Measurements from ENCODE around the gene COMMD4.
"Not testable (repeated sequence)": the region's sequence is repeated elsewhere in the genome, so short reads cannot be mapped to it uniquely, and the experiment has no call there.

Gene COMMD4

DNA sequence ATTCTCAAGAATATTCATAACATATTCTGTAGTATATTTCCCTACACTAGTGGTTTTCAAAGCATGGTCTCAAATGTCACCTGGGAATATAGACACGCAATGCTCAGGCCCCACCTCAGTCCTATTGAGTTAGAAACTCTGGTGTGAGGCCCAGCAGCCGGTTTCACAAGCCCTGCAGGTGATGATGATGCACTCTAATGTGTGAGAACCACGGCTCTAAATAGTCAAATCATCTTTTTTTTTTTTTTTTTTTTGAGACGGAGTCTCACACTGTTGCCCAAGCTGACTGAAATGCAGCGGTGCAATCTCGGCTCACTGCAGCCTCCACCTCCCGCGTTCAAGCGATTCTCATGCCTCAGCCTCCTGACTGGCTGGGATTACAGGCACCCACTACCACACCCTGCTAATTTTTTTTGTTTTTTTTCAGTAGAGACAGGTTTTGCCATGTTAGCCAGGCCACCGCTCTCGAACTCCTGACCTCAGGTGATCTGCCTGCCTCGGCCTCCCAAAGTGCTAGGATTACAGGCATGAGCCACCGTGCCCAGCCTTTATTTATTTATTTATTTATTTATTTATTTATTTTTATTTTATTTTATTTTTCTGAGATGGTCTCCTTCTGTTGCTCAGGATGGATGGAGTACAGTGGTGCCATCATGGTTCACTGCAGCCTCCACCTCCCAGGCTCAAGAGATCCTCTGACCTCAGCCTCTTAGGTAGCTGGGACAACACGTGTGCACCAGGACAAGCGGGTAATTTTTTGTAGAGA is 2.0 kb upstream of the COMMD4 start:
- not testable (repeated sequence) for DNase-seq

DNA sequence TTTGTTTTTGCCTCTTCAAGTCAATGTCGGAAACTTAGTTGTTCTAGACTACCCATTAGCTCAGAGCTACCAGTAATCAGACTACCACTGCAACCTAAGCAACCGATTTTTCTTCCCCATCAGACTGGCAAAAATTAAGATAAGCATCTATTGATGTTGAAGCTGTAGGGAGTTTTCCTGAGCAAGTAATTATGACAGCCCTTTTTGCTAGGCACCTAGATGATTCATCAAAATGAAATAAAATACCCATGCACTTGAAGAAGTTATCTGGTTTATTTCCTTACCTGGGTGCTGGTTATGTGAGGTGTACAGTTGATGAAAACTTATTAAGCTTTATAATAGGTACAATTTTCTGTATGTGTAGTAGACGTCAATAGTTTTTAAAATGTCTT is 554 bp upstream of the COMMD4 start:
- no peak for DNase-seq

DNA sequence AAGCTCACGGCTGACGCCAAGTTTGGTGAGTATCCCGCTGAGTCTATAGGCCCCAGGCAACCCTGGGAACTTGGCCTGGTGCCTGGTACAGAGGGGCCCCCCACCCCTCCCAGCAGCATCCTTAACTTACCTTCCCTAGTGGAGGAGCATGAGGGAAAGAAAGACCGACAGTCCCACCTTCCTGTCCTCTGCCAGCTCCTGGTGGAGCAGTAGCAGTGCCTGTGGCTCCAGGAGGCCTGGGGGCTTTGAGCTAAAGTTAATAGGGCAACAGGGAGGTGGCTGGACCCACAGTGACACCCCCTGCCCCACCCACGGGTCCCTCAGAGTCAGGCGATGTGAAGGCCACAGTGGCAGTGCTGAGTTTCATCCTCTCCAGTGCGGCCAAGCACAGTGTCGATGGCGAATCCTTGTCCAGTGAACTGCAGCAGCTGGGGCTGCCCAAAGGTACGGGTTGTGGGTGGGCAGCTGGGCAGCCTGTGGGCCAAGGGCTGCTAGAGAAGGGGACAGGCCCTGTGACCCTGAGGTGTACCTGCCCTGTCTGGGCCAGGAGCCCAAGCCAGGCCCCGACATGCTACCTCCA is 2.9 kb downstream of the COMMD4 start:
- DNase-seq: no peak

DNA sequence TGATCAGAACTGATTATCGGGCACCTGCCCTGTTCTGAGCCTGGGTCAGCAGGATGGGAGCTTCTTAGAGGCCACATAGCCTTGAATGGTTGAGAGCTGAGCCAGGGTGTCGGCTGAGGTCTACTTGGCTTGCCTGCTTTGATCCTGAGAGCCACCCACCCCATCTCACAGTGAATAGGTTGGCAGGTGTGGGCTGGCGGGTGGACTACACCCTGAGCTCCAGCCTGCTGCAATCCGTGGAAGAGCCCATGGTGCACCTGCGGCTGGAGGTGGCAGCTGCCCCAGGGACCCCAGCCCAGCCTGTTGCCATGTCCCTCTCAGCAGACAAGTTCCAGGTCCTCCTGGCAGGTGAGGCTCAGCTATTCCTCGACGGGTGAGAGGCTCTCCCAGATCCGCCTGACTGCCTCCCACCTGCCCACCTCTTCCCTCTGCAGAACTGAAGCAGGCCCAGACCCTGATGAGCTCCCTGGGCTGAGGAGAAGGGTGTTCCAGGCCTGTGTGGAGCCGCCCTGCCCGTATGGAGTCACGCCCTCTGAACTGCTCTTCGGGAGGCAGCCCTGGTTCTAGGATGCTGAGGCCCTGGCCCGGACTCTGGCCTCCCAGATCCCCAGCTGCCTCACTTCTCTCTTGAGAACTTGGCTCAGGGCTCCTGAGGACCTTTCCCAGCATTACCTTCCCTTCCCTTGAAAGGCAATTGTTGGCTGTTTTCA is 3.8 kb downstream of the COMMD4 start:
- DNase-seq: no peak

DNA sequence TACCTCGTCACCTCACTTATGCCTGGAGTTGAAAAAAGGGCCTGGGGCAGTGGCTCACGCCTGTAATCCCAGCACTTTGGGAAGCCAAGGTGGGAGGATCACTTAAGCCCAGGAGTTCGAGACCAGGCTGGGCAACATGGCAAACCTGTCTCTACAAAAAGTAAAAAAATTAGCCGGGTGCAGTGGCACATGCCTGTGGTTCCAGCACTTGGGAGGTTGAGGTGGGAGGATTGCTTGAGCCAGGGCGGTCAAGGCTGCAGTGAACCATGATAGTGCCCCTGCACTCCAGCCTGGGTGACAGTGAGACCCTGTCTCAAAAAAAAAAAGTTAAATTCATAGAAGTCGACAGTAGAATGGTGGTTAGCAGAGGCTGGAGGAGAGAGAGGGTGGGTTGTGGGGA is 6.4 kb downstream of the COMMD4 start:
- DNase-seq: no peak

DNA sequence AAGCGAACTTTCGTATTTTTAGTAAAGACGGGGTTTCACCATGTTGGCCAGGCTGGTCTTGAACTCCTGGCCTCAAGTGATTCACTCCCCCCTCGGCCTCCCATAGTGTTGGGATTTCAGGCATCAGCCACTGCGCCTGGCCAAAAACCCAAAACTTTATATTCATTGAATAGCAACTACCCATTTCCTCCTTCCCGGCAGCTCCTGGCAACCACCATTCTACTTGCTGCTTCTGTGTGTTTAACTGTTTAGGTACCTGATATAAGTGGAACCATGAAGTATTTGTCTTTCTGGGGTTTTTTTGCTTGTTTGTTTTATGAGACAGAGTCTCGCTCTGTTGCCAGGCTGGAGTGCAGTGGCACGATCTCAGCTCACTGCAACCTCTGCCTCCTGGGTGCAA is 8.1 kb downstream of the COMMD4 start:
- DNase-seq: not testable (repeated sequence)

DNA sequence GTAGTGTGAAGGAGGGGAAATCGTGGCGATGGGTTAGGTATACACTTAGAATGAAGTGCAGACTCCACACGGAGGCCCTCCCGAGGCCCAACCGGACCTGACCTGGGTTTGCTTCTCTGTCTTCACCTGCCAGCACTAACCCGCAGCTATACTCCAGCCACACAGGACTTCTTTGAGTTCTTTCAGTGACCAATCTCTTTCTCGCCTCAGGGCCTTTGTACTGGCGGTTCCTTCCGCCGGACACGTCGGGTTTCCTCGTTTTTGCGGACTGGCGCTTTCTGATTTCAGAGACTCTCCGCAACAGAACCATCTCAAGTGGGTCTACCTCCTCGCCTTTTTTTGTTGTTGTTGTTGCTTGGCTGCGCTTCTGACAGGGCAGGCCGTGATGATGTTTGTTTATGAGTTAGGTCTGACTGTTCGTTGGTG is 10.9 kb downstream of the COMMD4 start, which contains the start of gene NEIL1:
Gene NEIL1 (plus strand): TSS at position 244 of the 426 bp plus-strand sequence. CDS start 1,867 bp downstream, outside the sequence.
- DNase-seq: no peak

DNA sequence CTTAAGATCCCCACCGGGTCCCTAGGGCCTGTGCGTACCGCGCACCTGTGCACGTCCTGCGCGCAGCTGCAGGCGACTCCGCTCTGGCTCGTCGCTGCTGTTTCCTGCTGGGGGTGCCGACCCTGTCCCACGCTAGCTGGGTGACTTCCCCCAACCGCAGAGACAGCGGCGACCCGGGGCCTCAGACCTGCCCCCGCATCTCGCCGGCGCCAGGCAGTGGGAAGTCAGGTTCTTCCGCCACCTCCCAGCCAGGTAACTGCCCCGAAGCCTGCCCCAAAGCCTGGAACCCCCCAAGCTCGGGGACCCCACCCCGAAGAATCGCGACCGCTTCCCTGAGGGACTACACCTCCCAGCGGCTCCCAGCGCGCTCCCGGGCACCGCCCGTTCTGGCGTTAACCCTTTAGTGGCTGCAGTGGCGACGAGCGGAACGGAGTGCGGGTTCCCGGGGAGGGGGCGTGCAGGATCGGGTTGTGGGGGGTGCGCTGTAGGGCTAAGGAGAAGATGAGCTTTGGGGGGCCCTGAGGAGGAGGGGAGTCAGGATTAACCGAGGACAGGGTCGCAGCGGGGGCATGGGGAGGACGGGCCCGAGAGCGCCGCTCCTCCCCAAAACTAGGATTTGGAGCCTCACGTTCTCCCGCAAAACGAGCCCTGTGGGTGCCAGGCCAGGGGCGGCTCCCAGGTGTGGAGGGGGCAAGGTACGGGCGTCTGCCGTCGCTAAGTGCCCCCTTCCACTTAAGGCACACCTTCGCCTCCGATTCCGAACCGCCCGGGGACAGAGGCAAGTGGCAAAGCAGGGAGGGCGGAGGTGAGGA is 11.6 kb downstream of the COMMD4 start:
- no peak for DNase-seq

DNA sequence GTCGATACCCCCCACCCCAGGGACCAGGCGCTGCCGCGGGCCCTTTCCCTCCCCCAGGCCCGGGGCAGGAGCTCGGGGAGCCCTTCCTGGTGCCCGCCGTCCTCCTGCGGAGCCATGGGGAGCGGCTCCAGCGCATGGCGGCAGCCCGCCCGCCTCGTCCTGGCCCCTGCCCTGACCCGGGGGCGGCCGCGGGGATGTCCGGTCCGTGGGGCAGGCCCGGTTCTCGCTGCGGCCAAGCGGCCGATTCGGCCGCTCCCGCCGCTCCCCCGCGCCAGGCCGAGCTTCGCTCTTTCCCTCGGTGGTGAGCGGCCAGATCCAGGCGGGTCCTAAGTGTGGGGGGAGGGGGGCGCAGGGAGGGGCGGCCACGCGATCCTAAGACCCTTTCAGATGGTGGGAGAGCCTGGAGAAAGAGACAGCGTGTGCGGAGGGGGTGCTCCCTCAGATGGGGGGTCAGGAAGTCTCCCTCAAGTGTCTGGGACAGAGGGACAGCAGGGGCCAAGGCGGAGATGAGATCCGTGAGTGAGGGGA is 12.2 kb downstream of the COMMD4 start:
- DNase-seq: no peak

DNA sequence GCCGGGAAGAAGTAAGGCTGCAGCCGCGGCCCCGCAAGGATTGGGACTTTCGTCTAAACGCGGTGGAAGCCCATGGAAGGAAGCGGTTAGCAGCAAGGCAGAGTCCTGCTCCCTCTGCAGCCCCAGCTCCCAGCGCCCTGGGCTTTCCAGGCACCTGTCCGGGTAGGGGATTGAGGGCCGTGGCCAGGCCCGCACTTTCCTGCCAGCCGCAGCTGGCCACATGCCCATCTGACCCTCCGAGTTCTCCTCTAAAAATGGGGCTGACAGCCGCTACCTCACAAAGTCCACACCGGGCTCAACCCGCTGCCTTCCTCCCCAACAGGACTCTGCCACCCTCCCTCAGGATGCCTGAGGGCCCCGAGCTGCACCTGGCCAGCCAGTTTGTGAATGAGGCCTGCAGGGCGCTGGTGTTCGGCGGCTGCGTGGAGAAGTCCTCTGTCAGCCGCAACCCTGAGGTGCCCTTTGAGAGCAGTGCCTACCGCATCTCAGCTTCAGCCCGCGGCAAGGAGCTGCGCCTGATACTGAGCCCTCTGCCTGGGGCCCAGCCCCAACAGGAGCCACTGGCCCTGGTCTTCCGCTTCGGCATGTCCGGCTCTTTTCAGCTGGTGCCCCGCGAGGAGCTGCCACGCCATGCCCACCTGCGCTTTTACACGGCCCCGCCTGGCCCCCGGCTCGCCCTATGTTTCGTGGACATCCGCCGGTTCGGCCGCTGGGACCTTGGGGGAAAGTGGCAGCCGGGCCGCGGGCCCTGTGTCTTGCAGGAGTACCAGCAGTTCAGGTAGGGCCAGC is 12.9 kb downstream of the COMMD4 start:
- no peak for DNase-seq

DNA sequence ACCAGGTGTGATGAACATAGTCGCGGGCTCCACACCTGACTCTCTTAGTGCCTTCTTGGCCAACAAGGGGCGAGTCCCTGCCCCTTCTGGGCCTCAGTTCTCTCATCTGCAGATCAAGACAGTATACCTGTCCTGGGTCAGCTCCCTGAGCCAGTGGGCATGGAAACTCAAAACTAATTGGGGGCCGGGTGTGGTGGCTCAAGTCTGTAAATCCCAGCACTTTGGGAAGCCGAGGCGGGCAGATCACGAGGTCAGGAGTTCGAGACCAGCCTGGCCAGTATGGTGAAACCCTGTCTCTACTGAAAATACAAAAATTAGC is 13.4 kb downstream of the COMMD4 start:
- not testable (repeated sequence) for DNase-seq

DNA sequence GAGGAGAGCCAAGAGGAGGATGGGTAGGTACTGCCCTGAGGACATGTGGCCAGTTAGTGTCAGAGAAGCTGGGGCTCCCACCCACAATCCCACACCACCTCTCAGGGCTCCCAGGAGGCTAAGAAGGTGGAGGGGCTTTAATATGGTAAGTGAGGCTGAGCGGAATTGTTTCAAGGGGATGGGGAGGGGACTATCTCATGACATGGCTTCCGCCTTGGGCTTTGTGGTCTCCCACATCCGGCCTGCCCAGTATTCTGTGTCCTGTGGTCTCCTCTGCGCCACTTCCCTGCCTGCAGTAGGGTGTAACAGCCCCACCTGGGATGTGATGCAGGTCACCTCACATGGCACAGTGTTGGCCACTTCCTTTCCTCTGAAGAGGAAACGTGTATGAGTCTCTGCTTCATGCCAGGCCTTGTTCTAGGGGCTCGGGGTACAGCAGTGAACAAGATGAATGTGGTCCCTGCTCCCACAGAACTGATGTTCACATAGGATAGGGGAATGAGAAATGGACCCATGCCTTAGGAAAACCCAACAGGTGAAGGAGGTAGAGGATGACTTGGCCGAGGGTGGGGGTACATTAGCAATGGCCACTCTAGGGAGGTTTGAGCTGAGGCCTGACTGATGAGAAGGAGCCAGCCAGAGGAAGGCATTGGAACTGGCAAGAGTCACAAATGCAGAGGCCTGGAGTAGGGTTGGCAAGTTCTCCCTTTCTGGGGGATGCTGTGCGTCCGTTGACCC is 14.2 kb downstream of the COMMD4 start:
- DNase-seq: peak; percentile 24

DNA sequence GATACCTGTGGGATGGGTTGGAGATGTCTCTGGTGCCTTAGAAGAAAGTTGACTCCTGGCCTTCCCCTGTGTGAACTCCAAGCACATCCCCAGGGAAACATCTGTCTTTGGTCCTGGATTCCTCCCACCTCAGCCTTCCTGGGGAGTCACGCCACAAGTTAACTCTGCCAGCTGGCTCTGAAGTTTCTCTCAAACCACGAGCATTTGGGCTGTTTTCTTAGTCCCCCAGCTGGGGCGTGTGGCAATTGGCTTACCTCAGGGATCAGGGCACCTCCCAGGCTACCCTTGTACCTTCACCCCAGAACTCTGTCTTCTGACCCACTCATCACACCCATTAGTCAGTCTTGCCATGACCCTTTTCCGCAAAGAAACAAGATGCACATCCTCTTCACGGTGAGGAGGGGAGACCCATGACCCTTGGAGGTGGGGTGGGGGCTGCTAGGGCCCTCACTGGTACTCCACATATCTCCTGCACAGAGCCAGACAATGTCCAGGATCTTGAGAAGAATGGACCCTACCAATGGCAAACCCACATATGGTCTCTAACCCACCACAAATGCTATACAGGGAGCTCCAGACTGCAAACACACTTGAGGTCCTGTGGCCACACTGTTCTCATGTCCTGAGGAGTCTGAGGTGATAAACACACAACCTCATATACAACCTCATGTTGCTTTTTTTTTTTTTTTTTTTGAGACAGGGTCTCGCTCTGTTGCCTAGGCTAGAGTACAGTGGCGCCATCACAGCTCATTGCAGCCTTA is 14.9 kb downstream of the COMMD4 start:
- no peak for DNase-seq

DNA sequence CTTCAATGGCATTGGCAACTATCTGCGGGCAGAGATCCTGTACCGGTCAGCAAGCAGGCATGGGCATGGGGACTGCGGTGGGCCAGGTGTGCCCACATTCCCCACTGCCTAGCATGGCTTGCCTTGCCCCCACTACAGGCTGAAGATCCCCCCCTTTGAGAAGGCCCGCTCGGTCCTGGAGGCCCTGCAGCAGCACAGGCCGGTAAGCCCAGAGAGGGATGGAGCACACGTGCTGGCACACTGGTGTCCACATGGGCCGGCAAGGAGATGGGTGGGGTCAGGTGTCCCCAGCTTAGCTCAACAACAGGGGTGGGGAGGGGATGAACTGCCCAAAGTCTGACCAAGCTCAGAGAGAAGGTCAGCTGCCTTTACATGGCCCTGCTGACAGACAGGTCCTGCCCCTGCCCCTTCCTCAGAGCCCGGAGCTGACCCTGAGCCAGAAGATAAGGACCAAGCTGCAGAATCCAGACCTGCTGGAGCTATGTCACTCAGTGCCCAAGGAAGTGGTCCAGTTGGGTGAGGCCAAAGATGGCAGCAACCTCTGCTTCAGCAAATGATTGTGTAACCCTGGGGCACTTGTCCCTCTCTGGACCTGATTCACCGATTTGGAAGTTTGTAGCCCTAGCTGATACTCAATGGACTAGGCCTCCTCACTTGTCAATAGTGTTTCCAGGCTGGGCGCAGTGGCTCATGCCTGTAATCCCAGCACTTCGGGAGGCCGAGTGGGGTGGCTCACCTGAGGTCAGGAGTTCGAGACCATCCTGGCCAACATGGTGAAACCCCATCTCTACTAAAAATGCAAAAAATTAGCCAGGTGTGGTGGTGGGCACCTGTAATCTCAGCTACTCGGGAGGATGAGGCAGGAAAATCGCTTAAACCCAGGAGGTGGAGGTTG is 16.6 kb downstream of the COMMD4 start:
- no peak for DNase-seq

DNA sequence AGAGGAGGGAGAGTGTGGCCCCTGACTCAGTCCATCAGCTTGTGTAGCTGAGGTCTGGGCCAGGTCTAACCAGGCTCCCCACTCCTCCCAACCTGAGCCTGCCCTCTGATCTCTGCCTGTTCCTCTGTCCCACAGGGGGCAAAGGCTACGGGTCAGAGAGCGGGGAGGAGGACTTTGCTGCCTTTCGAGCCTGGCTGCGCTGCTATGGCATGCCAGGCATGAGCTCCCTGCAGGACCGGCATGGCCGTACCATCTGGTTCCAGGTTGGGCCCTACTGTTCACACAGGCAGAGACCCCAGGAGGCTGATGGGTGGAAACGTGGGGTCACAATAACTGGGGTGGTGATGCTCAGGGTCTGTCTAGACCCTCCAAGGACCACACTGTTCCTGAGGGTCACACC is 17.7 kb downstream of the COMMD4 start:
- DNase-seq: no peak

DNA sequence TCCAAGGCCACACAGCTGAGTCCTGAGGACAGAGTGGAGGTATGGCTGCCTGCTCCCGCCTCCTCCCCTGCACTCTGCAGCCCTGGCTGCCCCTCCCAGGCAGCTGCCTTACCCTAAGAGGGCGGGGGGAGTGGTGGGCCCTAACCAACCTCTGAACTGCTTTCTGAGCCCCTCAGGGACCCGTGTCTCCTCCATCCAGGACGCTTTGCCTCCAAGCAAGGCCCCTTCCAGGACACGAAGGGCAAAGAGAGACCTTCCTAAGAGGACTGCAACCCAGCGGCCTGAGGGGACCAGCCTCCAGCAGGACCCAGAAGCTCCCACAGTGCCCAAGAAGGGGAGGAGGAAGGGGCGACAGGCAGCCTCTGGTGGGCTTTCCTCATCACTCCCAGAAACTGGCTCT is 18.6 kb downstream of the COMMD4 start:
- no peak for DNase-seq

DNA sequence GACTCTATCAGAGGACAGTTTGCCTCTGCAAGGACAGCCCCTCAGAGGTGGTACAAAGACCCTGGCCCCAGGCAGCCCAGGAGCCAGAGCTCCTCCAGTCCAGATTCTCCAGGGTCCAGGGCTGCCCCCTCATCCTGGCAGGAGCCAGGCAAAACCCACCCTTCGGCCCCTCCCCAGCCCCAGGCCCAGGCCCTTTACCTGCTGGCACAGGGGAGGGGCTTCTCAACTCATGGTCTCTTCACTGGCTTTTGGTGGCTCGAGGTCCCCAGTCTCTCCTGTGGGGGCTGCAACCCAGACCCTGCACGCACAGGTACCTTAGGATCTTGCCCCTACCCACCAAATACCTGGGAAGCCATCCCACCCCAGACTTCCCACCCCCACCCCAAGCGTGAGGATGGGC is 19.5 kb downstream of the COMMD4 start:
- DNase-seq: no peak

DNA sequence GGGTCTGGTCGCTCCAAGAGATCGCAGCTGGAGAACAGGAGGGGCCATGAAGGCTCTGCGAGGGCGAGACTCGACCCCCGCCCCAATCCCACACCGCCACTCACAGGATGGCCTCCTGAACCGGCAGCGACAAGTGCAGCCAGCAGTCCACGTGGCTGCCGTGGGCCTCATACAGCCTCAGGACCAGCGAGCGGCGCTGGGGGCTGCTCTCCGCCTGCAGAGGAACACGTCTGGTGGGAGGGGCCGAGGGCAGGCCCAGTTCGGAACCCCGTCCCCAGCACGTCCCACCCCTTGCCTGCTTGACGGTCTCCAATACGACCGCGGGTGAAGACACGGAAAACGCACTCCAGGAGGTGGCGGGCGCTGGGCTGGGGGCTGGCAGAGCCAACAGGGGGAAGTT is 20.1 kb downstream of the COMMD4 start:
- no peak for DNase-seq

DNA sequence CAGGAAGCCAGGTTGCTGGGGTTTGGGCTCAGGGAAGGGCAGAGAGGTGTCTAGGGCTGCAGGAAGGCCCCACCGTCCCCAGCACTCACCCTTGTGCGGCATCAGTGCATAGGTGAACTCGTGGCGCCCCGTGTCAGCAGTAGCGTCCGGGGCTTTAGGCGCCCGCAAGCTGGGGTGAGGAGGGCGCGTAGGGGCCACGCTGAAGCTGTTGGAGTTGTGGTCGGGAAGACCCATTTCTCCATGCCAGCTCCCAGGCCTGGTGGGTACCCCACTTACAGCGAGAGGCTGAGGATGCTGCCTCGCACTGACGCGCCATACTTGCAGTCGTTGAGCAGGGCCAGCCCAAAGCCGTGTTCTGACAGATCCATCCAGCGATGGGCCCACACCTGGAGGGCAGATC is 20.7 kb downstream of the COMMD4 start:
- DNase-seq: no peak
